Smooth muscle cell of the brain vasculature (primary cell): ENCODE results near the gene TRIP10.

Experiments
- DNase-seq: peaks from one replicate; pipeline ENCODE4 v3.0.0-alpha.2; 2012; ENCODE audit warnings: low read depth, low spot score

The TRIP10 gene

GRCh38 chr19:6712231-6712630, 27.2 kb upstream of the TRIP10 start:
- DNase-seq, result no peak

- no peak for DNase-seq
These were observed 26.5 kb upstream of the TRIP10 start for GRCh38 chr19:6712692-6713670.

DNA sequence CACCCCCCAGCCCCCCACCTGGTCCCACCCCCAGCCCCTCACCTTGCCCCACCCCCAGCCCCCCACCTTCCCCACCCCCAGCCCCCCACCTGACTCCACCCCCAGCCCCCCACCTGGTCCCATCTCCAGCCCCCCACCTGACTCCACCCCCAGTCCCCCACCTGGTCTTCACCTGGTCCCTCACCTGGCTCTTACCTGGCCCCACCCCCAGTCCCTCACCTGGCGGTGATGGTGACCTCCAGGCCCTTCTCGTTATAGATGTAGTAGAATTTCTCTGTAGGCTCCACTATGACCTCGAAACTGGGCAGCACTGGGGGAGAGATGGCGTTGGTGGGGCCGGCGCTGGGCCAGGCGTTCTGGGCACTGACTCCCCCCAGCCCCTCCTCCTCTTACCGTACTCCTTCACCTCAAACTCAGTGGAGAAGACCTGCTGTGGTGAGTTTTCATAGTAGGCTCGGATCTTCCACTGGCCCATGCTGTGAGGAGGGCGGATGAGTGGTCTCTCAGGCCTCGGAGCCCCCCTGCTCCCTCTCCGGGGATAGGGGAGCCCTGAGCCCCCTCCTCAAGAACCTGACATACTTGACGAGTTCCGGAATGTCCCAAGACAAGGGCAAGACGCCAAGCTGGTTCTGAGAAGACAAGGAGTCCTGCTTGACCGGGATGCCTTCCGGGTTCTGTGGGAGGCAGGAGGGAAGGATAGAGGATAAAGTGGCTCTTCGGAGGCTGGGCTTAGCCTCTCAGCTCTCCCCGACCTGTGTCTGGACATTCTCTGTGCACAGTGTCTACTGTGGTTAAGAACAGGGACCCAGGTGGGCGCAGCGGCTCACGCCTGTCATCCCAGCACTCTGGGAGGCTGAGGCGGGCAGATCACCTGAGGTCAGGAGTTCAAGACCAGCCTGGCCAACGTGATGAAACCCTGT, 25.4 kb upstream of the TRIP10 start:
- DNase-seq, result no peak

GRCh38 chr19:6714749-6715555, 24.5 kb upstream of the TRIP10 start:
- no peak for DNase-seq

DNA sequence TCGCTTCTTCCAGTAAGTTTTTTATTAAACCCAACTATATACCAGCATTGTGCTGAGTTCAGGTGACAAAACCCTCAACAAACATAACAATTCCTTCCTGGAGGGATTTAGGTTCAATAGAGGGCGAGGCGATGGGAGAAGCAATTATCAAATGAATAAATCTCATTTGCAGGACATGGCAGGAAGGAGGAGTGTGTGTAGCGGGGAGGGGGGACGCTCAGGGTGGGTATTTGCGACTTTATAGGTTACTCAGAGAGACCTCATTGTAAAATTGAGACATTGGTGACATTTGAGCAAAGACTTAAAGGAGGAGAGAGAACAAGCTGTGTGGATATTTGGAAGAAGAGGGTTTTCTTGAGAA, 22.9 kb upstream of the TRIP10 start:
- DNase-seq, result no peak

DNA sequence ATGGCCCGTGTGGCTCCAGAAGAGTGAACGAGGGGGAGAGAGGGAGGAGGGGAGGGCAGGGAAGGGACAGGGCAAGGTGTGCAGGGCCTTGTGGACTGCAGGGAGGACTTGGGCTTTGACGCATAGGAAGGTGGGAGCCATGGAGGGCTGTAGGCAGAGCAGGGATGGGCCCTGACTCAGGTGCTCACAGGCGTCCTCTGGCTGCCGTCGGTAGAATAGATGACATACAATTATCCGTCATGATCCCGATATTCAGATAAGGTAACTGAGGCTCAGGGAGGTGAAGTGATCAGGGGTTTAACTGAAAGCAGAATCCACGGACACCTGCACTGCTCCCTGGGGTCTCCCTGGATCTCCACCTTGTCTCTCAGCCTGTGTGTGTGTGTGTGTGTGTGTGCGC, 22.4 kb upstream of the TRIP10 start:
- DNase-seq, result no peak

GRCh38 chr19:6717441-6717971, 22.0 kb upstream of the TRIP10 start:
- DNase-seq, result no peak

DNA sequence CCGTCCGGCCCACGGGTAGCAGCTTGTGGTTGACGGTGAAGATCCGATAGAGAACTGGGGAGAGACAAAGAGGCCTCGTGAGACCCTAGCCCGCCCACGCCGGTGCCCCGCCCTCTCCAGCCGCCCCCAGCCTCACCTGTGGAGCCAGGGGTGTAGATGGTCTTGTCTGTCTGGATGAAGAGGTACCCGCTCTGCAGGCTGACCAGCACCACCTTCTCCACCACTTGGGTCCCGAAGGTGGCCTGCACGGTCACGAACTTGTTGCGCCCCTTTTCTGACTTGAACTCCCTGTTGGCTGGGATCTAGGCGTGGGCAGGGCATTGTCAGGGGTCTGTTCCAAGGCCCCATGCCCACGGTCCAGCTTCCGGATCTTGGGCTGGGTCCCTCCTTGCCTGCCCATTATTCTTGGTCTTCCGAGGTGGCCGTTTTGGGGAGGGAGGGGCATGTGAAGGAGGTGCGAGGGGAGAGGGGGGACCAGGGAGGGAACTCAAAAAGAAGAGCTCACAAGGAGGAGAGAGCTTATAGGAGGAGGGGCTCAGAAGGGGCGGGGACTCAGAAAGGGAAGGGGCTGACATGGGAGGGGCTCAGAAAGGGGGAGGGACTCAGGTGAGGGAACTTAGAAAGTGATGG, 21.3 kb upstream of the TRIP10 start:
- no peak for DNase-seq

DNA sequence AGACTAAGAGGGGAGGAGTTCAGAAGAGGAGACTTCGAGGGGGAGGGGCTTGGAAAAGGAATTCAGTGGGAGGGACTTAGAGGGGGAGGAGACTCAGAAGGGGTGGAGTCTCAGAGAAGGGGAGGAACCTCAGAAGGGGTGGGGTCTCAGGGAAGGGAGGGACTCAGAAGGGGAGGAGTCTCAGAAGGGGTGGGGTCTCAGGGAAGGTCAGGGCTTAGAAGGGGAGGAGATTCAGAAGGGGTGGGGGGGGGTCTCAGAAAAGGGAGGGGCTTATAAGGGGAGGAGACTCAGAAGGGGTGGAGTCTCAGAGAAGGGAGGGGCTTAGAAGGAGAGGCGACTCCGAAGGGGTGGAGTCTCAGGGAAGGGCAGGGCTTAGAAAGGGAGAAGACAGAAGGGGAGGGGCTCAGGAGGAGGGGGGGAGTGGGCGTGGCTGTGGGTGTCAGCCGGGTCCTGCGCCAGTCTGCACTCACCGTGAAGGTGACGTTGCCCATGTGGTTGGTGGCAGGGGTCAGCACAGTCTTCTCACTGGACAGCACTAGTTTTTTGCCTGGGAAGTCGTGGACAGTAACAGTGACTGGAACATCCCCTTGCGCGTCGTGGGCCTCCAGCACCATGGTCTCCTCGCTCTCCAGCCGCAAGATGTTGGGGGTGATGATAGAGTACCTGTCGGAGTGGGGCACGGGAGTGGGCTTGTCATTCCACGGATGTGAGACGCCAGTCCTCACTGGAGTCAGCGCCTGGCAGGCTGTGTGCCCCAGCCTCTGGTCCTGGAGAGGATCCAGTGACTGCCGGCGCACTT, 20.5 kb upstream of the TRIP10 start:
- no peak for DNase-seq

GRCh38 chr19:6719540-6719861, 20.0 kb upstream of the TRIP10 start:
- no peak for DNase-seq

GRCh38 chr19:6719992-6720368, 19.5 kb upstream of the TRIP10 start:
- no peak for DNase-seq

DNA sequence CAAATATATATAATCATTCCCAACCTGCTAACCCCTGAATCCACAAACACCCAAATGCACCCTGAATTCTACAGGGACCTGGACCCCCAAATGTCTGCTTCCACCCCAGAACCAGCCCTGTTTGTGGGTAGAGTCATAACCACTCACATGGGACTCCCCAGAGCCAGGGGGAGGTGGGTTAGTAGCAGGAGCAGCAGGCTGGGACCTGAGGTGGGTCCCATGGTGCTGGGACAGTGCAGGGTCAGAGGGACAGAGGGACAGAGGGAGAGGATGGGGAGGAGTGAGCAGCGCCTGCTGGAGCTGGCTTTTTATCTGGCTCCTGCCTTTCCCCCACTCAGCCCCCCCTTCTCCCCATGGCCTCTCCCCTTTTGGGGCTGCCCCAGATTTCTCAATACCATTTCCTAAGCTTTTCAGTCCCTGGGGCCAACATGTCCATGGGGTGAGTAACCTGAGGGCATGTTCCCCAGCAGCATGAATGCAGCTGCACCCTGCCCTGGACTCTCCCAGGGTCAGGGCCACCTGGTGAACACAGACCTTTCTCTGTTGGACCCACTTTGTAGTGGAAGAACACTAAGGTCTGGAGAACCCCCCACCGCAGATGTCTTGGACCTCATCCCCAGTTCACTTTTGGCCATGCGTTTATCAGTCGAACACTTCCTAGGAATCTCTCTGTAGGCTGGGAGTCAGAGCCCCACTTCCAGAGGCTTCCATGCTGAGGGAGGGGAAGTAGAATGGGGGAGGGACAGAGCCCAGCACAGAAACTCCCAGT, 18.9 kb upstream of the TRIP10 start, which contains the start of gene C3:
TSS of gene C3 (minus strand) at position 282 of the 769 bp plus-strand sequence. CDS start at position 221, 61 bp downstream.
- DNase-seq, result no peak

DNA sequence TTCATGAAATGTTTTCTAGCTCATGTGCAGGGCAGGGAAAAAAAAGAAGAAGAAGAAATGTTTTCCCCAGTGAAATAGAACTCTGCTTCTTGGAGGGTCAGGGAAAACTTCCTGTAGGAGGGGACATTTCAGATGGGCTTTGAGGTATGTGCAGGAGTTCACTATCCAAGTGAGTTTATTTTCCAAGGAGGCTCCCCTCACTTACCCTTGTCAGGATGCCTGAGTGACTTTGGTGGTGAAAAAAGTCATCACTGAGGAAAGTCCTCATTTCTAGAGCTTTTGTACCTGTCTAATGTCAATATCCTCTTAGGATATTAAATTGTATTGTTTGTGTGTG, 18.4 kb upstream of the TRIP10 start:
- no peak for DNase-seq

DNA sequence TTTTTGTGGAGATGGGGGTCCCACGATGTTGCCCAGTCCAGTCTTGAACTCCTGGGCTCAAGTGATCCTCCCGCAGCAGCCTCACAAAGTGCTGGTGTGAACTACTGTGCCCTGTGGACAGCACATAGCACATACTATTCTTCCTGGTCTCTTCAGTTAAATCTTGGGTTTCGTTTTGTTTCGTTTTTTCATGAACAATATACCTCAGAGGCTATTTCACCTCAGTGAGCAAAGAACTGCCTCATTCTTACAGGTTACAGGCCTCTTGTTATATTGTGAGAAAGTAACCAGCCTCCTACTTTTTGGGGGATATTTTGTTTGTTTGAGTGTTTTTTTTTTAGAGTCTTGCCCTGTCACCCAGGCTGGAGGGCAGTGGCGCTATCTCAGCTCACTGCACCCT, 17.7 kb upstream of the TRIP10 start:
- no peak for DNase-seq

GRCh38 chr19:6723108-6723618, 16.3 kb upstream of the TRIP10 start:
- DNase-seq, result no peak

DNA sequence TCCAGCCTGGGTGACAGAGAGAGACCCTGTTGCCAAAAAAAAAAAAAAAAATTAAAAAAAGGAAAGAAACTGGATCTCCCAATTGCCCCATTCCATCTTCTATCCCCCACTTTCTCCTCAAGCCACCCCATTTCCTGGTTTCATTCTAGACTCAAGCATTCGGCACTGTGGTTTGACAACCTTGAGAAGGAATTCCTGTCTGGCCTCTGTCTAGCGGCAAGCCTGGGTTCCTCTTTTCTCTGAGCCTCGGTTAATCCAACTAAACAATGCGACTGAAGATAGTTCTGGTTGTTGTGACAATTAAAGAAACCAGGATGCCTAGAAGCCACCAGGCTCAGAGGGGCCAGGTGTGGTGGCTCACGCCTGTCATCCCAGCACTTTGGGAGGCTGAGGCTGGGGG, 15.7 kb upstream of the TRIP10 start:
- no peak for DNase-seq

- DNase-seq, result no peak
These were observed 14.6 kb upstream of the TRIP10 start for GRCh38 chr19:6724631-6725492.

GRCh38 chr19:6725513-6726231, 13.8 kb upstream of the TRIP10 start:
- no peak for DNase-seq
